Activated CD4-positive, alpha-beta T cell treated with anti-CD3 and anti-CD28 coated beads, Interleukin-2, amount 50 U/mL, for 4 hours (primary cell): ENCODE data around the gene IFITM2.
"Not testable (repeated sequence)": the region's sequence is repeated elsewhere in the genome, so short reads cannot be mapped to it uniquely, and the experiment has no call there.

ENCODE experiments used
- DNase-seq, 2 experiments: peaks; one replicate each; pipeline ENCODE4 v3.0.0-alpha.2; 2020

Gene IFITM2

GRCh38 chr11:327581-327923 is 19.9 kb downstream of the IFITM2 start:
- no peak for DNase-seq

GRCh38 chr11:328012-328411 is 20.4 kb downstream of the IFITM2 start:
- DNase-seq: no peak

GRCh38 chr11:328516-329100 is 21.0 kb downstream of the IFITM2 start:
- DNase-seq: not testable (repeated sequence)

GRCh38 chr11:329886-330253 is 22.3 kb downstream of the IFITM2 start:
- DNase-seq: no peak

GRCh38 chr11:330307-330693 is 22.7 kb downstream of the IFITM2 start:
- DNase-seq: no peak

GRCh38 chr11:330694-331357 is 23.2 kb downstream of the IFITM2 start:
- no peak for DNase-seq

GRCh38 chr11:331358-332060 is 23.9 kb downstream of the IFITM2 start:
- no peak for DNase-seq

GRCh38 chr11:332651-333480 is 25.2 kb downstream of the IFITM2 start:
- no peak for DNase-seq

GRCh38 chr11:333616-334263 is 26.1 kb downstream of the IFITM2 start:
- not testable (repeated sequence) for DNase-seq

- no peak for DNase-seq
Observed at GRCh38 chr11:334264-334994, 26.8 kb downstream of the IFITM2 start.

GRCh38 chr11:335779-336658 is 28.4 kb downstream of the IFITM2 start:
- DNase-seq: no peak

- no peak for DNase-seq
Observed at GRCh38 chr11:336659-337198, 29.1 kb downstream of the IFITM2 start.

GRCh38 chr11:337711-338110 is 30.1 kb downstream of the IFITM2 start:
- no peak for DNase-seq

- DNase-seq: no peak
Observed at GRCh38 chr11:339963-340362, 32.3 kb downstream of the IFITM2 start.

GRCh38 chr11:340539-341512 is 33.2 kb downstream of the IFITM2 start:
- DNase-seq: no peak

- DNase-seq: no peak
Observed at GRCh38 chr11:342328-342727, 34.7 kb downstream of the IFITM2 start.

- no peak for DNase-seq
Observed at GRCh38 chr11:344836-345578, 37.4 kb downstream of the IFITM2 start.

GRCh38 chr11:346529-346928 is 38.9 kb downstream of the IFITM2 start:
- no peak for DNase-seq
